ENCODE results near the gene PRM3.

DNA sequence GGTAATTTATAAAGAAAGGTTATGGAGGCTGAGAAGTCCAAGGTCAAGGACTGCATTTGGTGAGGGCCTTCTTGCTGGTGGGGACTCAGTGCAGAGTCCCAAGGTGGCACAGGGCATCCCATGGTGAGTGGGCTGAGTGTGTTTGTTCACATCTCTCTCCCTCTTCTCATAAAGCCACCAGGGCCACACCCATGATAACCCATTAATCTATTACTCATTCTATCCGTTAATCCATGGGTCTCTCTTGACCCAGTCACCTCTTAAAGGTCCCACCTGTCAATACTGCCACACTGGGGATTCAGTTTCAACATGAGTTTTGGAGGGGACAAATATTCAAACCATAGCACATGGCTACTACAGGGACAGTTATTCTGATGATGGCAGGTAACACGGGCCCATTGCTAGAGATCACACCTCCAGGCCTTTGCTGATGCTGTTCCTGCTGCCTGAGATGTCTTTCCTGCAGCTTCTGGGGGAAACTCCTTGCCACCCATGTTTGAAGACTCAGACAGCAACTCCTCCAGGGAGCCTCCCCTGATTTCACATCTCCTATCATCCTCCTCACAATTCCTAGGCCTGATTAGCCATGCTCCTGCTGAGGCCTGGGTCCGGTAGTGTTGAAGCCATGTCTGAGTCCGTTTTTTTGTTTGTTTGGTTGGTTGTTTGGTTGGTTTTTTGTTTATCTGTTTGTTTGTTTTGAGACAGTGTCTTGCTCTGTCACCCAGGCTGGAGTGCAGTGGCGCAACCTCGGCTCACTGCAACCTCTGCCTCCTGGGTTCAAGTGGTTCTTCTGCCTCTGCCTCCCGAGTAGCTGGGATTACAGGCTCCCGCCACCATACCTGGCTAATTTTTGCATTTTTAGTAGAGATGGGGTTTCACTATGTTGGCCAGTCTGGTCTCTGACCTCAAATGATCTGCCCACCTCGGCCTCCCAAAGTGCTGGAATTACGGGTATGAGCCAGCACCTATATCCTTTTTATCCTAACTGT is 33.5 kb downstream of the PRM3 start:
- TF ChIP-seq POLR2A (IDR thresholded peaks at IDR 0.05) (no peak), POLR2AphosphoS5 (IDR thresholded peaks at IDR 0.05) (no peak)
- TF ChIP-seq, protein P1, sequence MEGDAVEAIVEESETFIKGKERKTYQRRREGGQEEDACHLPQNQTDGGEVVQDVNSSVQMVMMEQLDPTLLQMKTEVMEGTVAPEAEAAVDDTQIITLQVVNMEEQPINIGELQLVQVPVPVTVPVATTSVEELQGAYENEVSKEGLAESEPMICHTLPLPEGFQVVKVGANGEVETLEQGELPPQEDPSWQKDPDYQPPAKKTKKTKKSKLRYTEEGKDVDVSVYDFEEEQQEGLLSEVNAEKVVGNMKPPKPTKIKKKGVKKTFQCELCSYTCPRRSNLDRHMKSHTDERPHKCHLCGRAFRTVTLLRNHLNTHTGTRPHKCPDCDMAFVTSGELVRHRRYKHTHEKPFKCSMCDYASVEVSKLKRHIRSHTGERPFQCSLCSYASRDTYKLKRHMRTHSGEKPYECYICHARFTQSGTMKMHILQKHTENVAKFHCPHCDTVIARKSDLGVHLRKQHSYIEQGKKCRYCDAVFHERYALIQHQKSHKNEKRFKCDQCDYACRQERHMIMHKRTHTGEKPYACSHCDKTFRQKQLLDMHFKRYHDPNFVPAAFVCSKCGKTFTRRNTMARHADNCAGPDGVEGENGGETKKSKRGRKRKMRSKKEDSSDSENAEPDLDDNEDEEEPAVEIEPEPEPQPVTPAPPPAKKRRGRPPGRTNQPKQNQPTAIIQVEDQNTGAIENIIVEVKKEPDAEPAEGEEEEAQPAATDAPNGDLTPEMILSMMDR (IDR thresholded peaks at IDR 0.05): no peak

Measured in breast epithelium (tissue), 3 donors.